IMR-90 (cell line): ENCODE results near the gene AQP7. TPM values are rescaled to one million over a fixed set of nuclear protein-coding genes. Genes with fewer than 3 reads are reported as not detected.

Experiments used
- ATAC-seq: fragments of 200-7000 bp; cut with Tn5 transposase; 2 replicates; pipeline ENCODE4 v1.9.1; 2020; ENCODE audit warnings: low read depth, mild to moderate bottlenecking, moderate library complexity
- BruUV-seq: library from RNA; stranded (reverse); fragments of 400-500 nt; replicated peaks from 2 replicates; lab custom pipeline; 2021; lab: Mats Ljungman, UMichigan
- CTCF ChIA-PET: fragments of 300-600 bp; formaldehyde crosslinking; extraction: SDS; loops from one replicate; lab custom pipeline; 2021; ENCODE audit warnings: antibody characterized with exemption; lab: Yijun Ruan, JAX
- POLR2A ChIA-PET: fragments of 300-600 bp; sonication (Branson Sonifier 250); formaldehyde crosslinking; loops from one replicate; lab custom pipeline; 2022; ENCODE audit warnings: antibody characterized with exemption; ENCODE audit not compliant: unreplicated experiment; lab: Charles Lee
- DNase-seq: peaks from one replicate; pipeline ENCODE4 v3.0.0; 2013
- H2AFZ ChIP-seq: replicated peaks from 2 replicates; pipeline ENCODE3; 2013; ENCODE audit warnings: low read length, mild to moderate bottlenecking; ENCODE audit not compliant: poor library complexity
- H2AK5ac ChIP-seq: 2 replicates; pipeline ENCODE4 v1.6.1; 2013; ENCODE audit warnings: low read depth, low read length, inconsistent platforms
- H2AK9ac ChIP-seq: replicated peaks from 2 replicates; pipeline ENCODE3; 2013; ENCODE audit warnings: mild to moderate bottlenecking, low read depth, low read length, moderate library complexity; ENCODE audit not compliant: poor library complexity
- H2BK120ac ChIP-seq: 2 replicates; pipeline ENCODE4 v1.6.1; 2013; ENCODE audit warnings: low read depth, low read length, inconsistent platforms
- H2BK15ac ChIP-seq: 3 replicates; pipeline ENCODE4 v1.6.1; 2013; ENCODE audit warnings: low read depth, low read length, inconsistent platforms
- H2BK20ac ChIP-seq: 2 replicates; pipeline ENCODE4 v1.6.1; 2013; ENCODE audit warnings: low read depth, mild to moderate bottlenecking, inconsistent platforms, low read length, moderate library complexity
- H2BK5ac ChIP-seq: 2 replicates; pipeline ENCODE4 v1.6.1; 2013; ENCODE audit warnings: mild to moderate bottlenecking, low read depth, low read length, inconsistent platforms; ENCODE audit not compliant: poor library complexity, severe bottlenecking
- H3K14ac ChIP-seq: replicated peaks from 2 replicates; pipeline ENCODE4 v1.6.1; 2013; ENCODE audit warnings: low read depth, low read length, inconsistent platforms
- H3K18ac ChIP-seq: 2 replicates; pipeline ENCODE4 v1.6.1; 2013; ENCODE audit warnings: low read depth, low read length, control low read depth
- H3K23ac ChIP-seq: 2 replicates; pipeline ENCODE4 v1.6.1; 2013; ENCODE audit warnings: low read depth, low read length, inconsistent platforms
- H3K27ac ChIP-seq: 2 replicates; pipeline ENCODE4 v1.5.1; 2013; ENCODE audit warnings: mild to moderate bottlenecking, control low read depth, low read length; ENCODE audit not compliant: insufficient read depth
- H3K27me3 ChIP-seq: 2 replicates; pipeline ENCODE4 v1.6.1; 2013; ENCODE audit warnings: low read length; ENCODE audit not compliant: control insufficient read depth, insufficient read depth
- H3K36me3 ChIP-seq: 2 replicates; pipeline ENCODE4 v1.6.1; 2013; ENCODE audit warnings: low read length, mixed read lengths; ENCODE audit not compliant: control insufficient read depth, insufficient read depth
- H3K4ac ChIP-seq: 2 replicates; pipeline ENCODE4 v1.6.1; 2013; ENCODE audit warnings: low read depth, low read length, inconsistent platforms
- H3K4me1 ChIP-seq: 2 replicates; pipeline ENCODE4 v1.6.1; 2013; ENCODE audit warnings: low read length, mixed read lengths; ENCODE audit not compliant: control insufficient read depth, insufficient read depth
- H3K4me2 ChIP-seq: 2 replicates; pipeline ENCODE4 v1.6.1; 2013; ENCODE audit warnings: low read depth, mild to moderate bottlenecking, control low read depth, low read length, moderate library complexity
- H3K4me3 ChIP-seq: 2 replicates; pipeline ENCODE4 v1.5.1; 2013; ENCODE audit warnings: low read depth, mild to moderate bottlenecking, control low read depth, low read length, moderate library complexity; ENCODE audit not compliant: insufficient read depth
- H3K56ac ChIP-seq: 2 replicates; pipeline ENCODE4 v1.6.1; 2013; ENCODE audit warnings: low read length, inconsistent platforms; ENCODE audit not compliant: insufficient read depth; ENCODE audit errors: extremely low read depth
- H3K79me1 ChIP-seq, 2 experiments: 2 replicates each; pipeline ENCODE4 v1.6.1; 2013; ENCODE audit warnings: low read length in 2 of 2, inconsistent platforms in 1 of 2, low read depth in 1 of 2
- H3K9ac ChIP-seq: 2 replicates; pipeline ENCODE4 v1.6.1; 2013; ENCODE audit warnings: low read depth, low read length, control low read depth
- H3K9me1 ChIP-seq: 2 replicates; pipeline ENCODE4 v1.6.1; 2013; ENCODE audit warnings: low read length, inconsistent platforms; ENCODE audit not compliant: insufficient read depth
- H3K9me3 ChIP-seq: 2 replicates; pipeline ENCODE4 v1.6.1; 2013; ENCODE audit warnings: low read length; ENCODE audit not compliant: control insufficient read depth, insufficient read depth
- H4K20me1 ChIP-seq: 2 replicates; pipeline ENCODE4 v1.6.1; 2013; ENCODE audit warnings: low read length, inconsistent platforms; ENCODE audit not compliant: insufficient read depth
- H4K5ac ChIP-seq: 2 replicates; pipeline ENCODE4 v1.6.1; 2013; ENCODE audit warnings: mild to moderate bottlenecking, low read depth, low read length, control low read depth
- H4K8ac ChIP-seq, 2 experiments: 2 replicates each; pipeline ENCODE4 v1.6.1; 2013; ENCODE audit warnings: low read depth in 2 of 2, low read length in 2 of 2, control low read depth in 1 of 2, inconsistent platforms in 1 of 2
- H4K91ac ChIP-seq: 2 replicates; pipeline ENCODE4 v1.6.1; 2013; ENCODE audit warnings: low read depth, low read length, inconsistent platforms; ENCODE audit not compliant: insufficient read depth
- BHLHE40 ChIP-seq: fragments of 150-350 bp; IDR thresholded peaks from 2 replicates; pipeline ENCODE4 v1.6.1; 2016; ENCODE audit warnings: mild to moderate bottlenecking, low read depth, low read length
- CEBPB ChIP-seq: IDR thresholded peaks from 2 replicates; pipeline ENCODE4 v1.6.1; 2012; ENCODE audit warnings: low read depth, low read length, improper control_type of control experiment
- CHD1 ChIP-seq: IDR thresholded peaks from 2 replicates; pipeline ENCODE4 v1.6.1; 2012; ENCODE audit warnings: low read depth, low read length, improper control_type of control experiment
- CTCF ChIP-seq: conservative IDR thresholded peaks from 2 replicates; pipeline ENCODE4 v1.5.1; 2012; ENCODE audit warnings: mild to moderate bottlenecking, low read depth, low read length, improper control_type of control experiment
- FOS ChIP-seq: fragments of 150-350 bp; IDR thresholded peaks from 2 replicates; pipeline ENCODE4 v1.6.1; 2016; ENCODE audit warnings: low read depth, low read length
- MAFK ChIP-seq: IDR thresholded peaks from 2 replicates; pipeline ENCODE4 v1.6.1; 2012; ENCODE audit warnings: low read depth, low read length, improper control_type of control experiment
- MAZ ChIP-seq: IDR thresholded peaks from 2 replicates; pipeline ENCODE4 v1.6.1; 2012; ENCODE audit warnings: low read depth, mild to moderate bottlenecking, low read length, improper control_type of control experiment, moderate library complexity, borderline replicate concordance
- MXI1 ChIP-seq: IDR thresholded peaks from 2 replicates; pipeline ENCODE4 v1.6.1; 2012; ENCODE audit warnings: low read depth, mild to moderate bottlenecking, low read length, moderate library complexity, borderline replicate concordance
- RAD21 ChIP-seq: IDR thresholded peaks from 2 replicates; pipeline ENCODE4 v1.6.1; 2012; ENCODE audit warnings: low read length, improper control_type of control experiment
- RCOR1 ChIP-seq: IDR thresholded peaks from 2 replicates; pipeline ENCODE4 v1.6.1; 2012; ENCODE audit warnings: mild to moderate bottlenecking, low read length, improper control_type of control experiment; ENCODE audit not compliant: insufficient replicate concordance
- SMC3 ChIP-seq: fragments of 150-350 bp; IDR thresholded peaks from 2 replicates; pipeline ENCODE4 v1.6.1; 2016; ENCODE audit warnings: low read depth, mild to moderate bottlenecking, antibody characterized with exemption, low read length, moderate library complexity
- USF2 ChIP-seq: fragments of 150-350 bp; IDR thresholded peaks from 2 replicates; pipeline ENCODE4 v1.6.1; 2017; ENCODE audit warnings: mild to moderate bottlenecking, antibody characterized with exemption, low read length, low read depth
- WGBS, 2 experiments: methylation state at CpG; one replicate each; pipeline versions ENCODE4 v1.1.5 to v1.1.7; 2013; ENCODE audit warnings: missing lambda C conversion rate in 2 of 2; ENCODE audit not compliant: insufficient read length in 1 of 2; ENCODE audit errors: extremely low coverage in 2 of 2; 5-methylcytosine and 5-hydroxymethylcytosine counted together
- dilution Hi-C: fragments of 300-500 bp; cut with HindIII; formaldehyde crosslinking; loops from one replicate; pipeline ENCODE4 v1.14.3; 2018; ENCODE audit warnings: low sequenced_read_pairs; ENCODE audit not compliant: unreplicated experiment
- in situ Hi-C: fragments of 300-500 bp; cut with MboI; formaldehyde crosslinking; loops from 3 replicates; pipeline ENCODE4 v1.14.3; 2019; ENCODE audit warnings: low sequenced_read_pairs, inconsistent platforms, mixed read lengths
- intact Hi-C: fragments of 100-400 bp; cut with micrococcal nuclease; formaldehyde crosslinking; loops from 2 replicates; pipeline ENCODE4 v1.10.0; 2022
- polyA plus RNA-seq, 3 experiments: library from polyadenylated mRNA; depleted of rRNA; stranded (reverse); fragments of >200 nt; gene quantifications; 2 replicates each; pipeline ENCODE4 v1.2.3, GENCODE V29; 2012; ENCODE audit warnings: low replicate concordance in 1 of 3
- total RNA-seq: library from RNA; depleted of rRNA; stranded (reverse); fragments of >200 nt; gene quantifications from 2 replicates; pipeline ENCODE4 v1.2.3, GENCODE V29; 2012

The AQP7 gene
- total and polyA plus RNA-seq, 2 of the 4 experiments (the other 2 are of a cell fraction), result 0.07 TPM; not detected in 1

DNA sequence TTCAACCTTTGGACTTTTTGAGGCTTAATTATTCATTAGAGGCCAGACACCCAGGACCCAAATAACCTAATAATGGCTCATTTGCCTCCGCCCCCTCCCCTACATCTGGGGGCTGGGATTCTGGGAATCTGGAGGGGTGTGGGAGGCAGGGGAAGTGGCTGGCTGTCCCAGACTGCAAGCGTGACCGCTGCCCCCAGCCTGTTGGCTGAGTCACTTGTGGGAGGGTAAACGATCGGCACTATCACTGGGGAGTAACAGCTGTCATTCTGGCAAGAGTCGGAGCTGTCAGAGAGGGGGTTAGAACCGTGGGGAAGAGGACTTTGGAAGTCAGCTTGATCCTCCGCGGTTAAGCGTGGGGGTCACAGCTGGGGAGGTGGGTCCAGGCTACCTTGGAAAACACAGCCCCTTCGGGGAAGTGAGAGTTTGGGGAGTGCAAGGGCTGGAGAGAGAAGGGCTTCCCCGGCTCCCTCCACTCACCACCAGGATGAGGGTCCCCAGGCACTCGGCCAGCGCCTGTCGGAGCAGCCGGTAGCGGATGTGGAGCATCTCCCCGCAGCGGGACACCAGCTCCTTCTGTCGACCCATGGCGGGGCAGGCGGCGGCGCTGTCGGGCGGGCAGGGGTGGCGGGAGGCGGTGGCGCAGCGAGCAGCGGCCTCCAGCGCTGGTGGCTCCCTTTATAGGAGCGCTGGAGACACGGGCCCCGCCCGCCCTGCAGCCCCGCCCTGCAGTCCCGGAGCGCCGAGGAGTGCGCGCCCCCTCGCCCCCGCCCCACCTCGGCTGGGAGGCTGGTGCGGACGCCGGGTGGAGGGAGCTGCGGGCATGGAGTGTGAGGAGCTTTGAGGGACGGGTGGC is 44.8 kb upstream of the AQP7 start, which contains the start of gene AQP3:
Gene AQP3 (minus strand): TSS at position 648 of the 853 bp plus-strand sequence. CDS start 63 bp downstream, at position 585.
- Histone ChIP-seq H2AK5ac (peak within 1 kb of the TSS; percentile 84), H3K18ac (peak within 1 kb of the TSS; percentile 11; the same call in 1 of the 2 replicates), H3K79me1 (no peaks in the 10 kb centered on the region), H4K20me1 (no peaks in the 10 kb centered on the region), H2BK15ac (peak within 1 kb of the TSS; percentile 6), H3K27me3 (no peaks in the 10 kb centered on the region), H2AK9ac (peak within 1 kb of the TSS; percentile 92), H4K8ac (peak within 1 kb of the TSS; percentile 31 to 37; a peak in 3 of 4 replicates), H3K23ac (peak within 1 kb of the TSS; percentile 72), H3K9me1 (peaks cover 9% of the 10 kb centered on the region), H4K5ac (peak within 1 kb of the TSS; percentile 40), H3K9ac (peak within 1 kb of the TSS; percentile 16; the same call in 1 of the 2 replicates), H2AFZ (peak within 1 kb of the TSS; percentile 93), H4K91ac (peak within 1 kb of the TSS; percentile 30; the same call in 1 of the 2 replicates), H3K9me3 (no peaks in the 10 kb centered on the region), H3K56ac (no peak within 1 kb of the TSS), H3K27ac (no peak within 1 kb of the TSS; the same call in 1 of the 2 replicates), H2BK20ac (peak within 1 kb of the TSS; percentile 61), H3K4me2 (peak within 1 kb of the TSS; percentile 92), H2BK5ac (no peak within 1 kb of the TSS), H3K4me3 (peak within 1 kb of the TSS; percentile 40), H3K4me1 (peaks cover 10% of the 10 kb centered on the region), H2BK120ac (peak within 1 kb of the TSS; percentile 80), H3K36me3 (no peaks in the 10 kb centered on the region), H3K4ac (peak within 1 kb of the TSS; percentile 53), H3K14ac (peak within 1 kb of the TSS; percentile 33)
- WGBS, 2 experiments, result 0% methylated on average over 6 of the region's 50 CpGs; no CpG with 5 or more reads in 1 of the 2 experiments
- dilution Hi-C loops, result no loop called here
- TF ChIP-seq BHLHE40, result peak; percentile 59
- no peak for TF ChIP-seq MAFK
- TF ChIP-seq CTCF, result peak; percentile 39
- 0 out of 2 replicates have a peak, but pooled peaks have one; percentile 9 for TF ChIP-seq FOS
- no peak for TF ChIP-seq CEBPB
- TF ChIP-seq CHD1, result no peak
- TF ChIP-seq MAZ, result no peak
- no peak for TF ChIP-seq USF2
- TF ChIP-seq RCOR1, result no peak
- peak; percentile 8; the same call in 1 of the 2 replicates for TF ChIP-seq RAD21
- TF ChIP-seq MXI1, result no peak
- TF ChIP-seq SMC3, result 0 out of 2 replicates have a peak, but pooled peaks have one; percentile 2
- CTCF ChIA-PET, result interaction anchor here (0.8 to 1.0 kb wide), 3 partner anchors 32 to 72 kb away, joined by 3 to 4 read pairs (median 4); no protein-coding TSS in a partner anchor
- intact Hi-C loops, result no loop called here
- ATAC-seq (peak; percentile 88), DNase-seq (peak; percentile 72)
- POLR2A ChIA-PET, result interaction anchor here (0.5 kb wide), 1 partner anchor 286 kb away, joined by 7 read pairs; no protein-coding TSS in a partner anchor
- in situ Hi-C loops, result no loop called here
- BruUV-seq, result no TSS peak
